K562 (cell line): ENCODE results near the gene DRD1. TPM values are rescaled to one million over a fixed set of nuclear protein-coding genes. Genes with fewer than 3 reads are reported as not detected.
A peak's percentile ranks its signal among the peaks of the same experiment; 100 is the strongest.

Experiments
- ATAC-seq: fragments of 200-7000 bp; cut with Tn5 transposase; 3 replicates; pipeline ENCODE4 v1.9.1; 2020; ENCODE audit warnings: moderate library complexity
- BruUV-seq: library from RNA; stranded (reverse); fragments of 400-500 nt; replicated peaks from 2 replicates; lab custom pipeline; 2021; lab: Mats Ljungman, UMichigan
- CTCF ChIA-PET: fragments of 300-600 bp; formaldehyde crosslinking; extraction: SDS; loops from one replicate; lab custom pipeline; 2021; ENCODE audit warnings: low intra/inter-chr PET ratio; lab: Yijun Ruan, JAX
- POLR2A ChIA-PET: fragments of 300-600, 350-650 bp; sonication (Branson Sonifier 250); formaldehyde crosslinking; extraction: SDS; loops from one replicate; lab custom pipeline; 2021; ENCODE audit warnings: antibody characterized with exemption, inconsistent platforms; lab: Yijun Ruan, JAX
- DNase-seq, 4 experiments: peaks; one replicate each; pipeline versions ENCODE4 v3.0.0 to v3.0.0-alpha.2; 2011 to 2018; ENCODE audit warnings: low spot score in 3 of 4, mixed read lengths in 3 of 4; ENCODE audit errors: extremely low read depth in 1 of 4
- FAIRE-seq: peaks from 2 replicates; lab custom pipeline; 2011; peaks lifted over from hg19 to GRCh38; lab: Jason Lieb, UNC
- H2AFZ ChIP-seq: 2 replicates; pipeline ENCODE4 v1.6.0; 2011; ENCODE audit warnings: low read depth, low read length, control low read depth, inconsistent platforms
- H3K27ac ChIP-seq: fragments of 200-600 bp; 3 replicates; pipeline ENCODE4 v1.8.0; 2011; ENCODE audit warnings: low read depth, mild to moderate bottlenecking, control low read depth, inconsistent platforms, low read length, moderate library complexity, mixed read lengths; ENCODE audit errors: extremely low read depth
- H3K27me3 ChIP-seq, 2 experiments: fragments of 300-600 bp in 1 of 2; 2 replicates in 1 of 2; 3 replicates in 1 of 2; pipeline versions ENCODE4 v1.6.0 to v1.8.0; 2011; ENCODE audit warnings: inconsistent platforms in 2 of 2, low read length in 2 of 2, mild to moderate bottlenecking in 1 of 2, mixed read lengths in 1 of 2, moderate library complexity in 1 of 2; ENCODE audit not compliant: control insufficient read depth in 2 of 2, insufficient read depth in 2 of 2
- H3K36me3 ChIP-seq: fragments of 300-600 bp; 3 replicates; pipeline ENCODE4 v1.8.0; 2011; ENCODE audit warnings: mild to moderate bottlenecking, low read length, inconsistent platforms; ENCODE audit not compliant: control insufficient read depth, insufficient read depth
- H3K4me1 ChIP-seq, 2 experiments: fragments of 200-600 bp in 1 of 2; replicated peaks in 1 of 2; 2 replicates in 1 of 2; 3 replicates in 1 of 2; pipeline versions ENCODE4 v1.5.1 to v1.8.0; 2011; ENCODE audit warnings: inconsistent platforms in 2 of 2, low read length in 2 of 2, mild to moderate bottlenecking in 1 of 2, mixed read lengths in 1 of 2, moderate library complexity in 1 of 2; ENCODE audit not compliant: control insufficient read depth in 2 of 2, insufficient read depth in 2 of 2
- H3K4me2 ChIP-seq: 2 replicates; pipeline ENCODE4 v1.6.1; 2011; ENCODE audit warnings: low read length, control low read depth, inconsistent platforms, mixed read lengths; ENCODE audit not compliant: insufficient read depth
- H3K4me3 ChIP-seq: fragments of 200-600 bp; sonication (generic), shearing (Covaris generic); 2 replicates; pipeline ENCODE4 v1.5.1; 2016; ENCODE audit warnings: control low read depth, inconsistent platforms
- H3K79me2 ChIP-seq: fragments of 200-600 bp; 3 replicates; pipeline ENCODE4 v1.8.0; 2011; ENCODE audit warnings: low read length, inconsistent platforms; ENCODE audit not compliant: control insufficient read depth, insufficient read depth
- H3K9ac ChIP-seq, 2 experiments: 2 replicates each; pipeline versions ENCODE4 v1.6.0 to v1.6.1; 2011; ENCODE audit warnings: low read depth in 2 of 2, low read length in 2 of 2, control low read depth in 1 of 2, inconsistent platforms in 1 of 2, mild to moderate bottlenecking in 1 of 2, mixed read lengths in 1 of 2; ENCODE audit not compliant: insufficient read depth in 1 of 2
- H3K9me1 ChIP-seq: one replicate; pipeline ENCODE4 v1.6.0; 2011; ENCODE audit warnings: inconsistent platforms, mild to moderate bottlenecking, low read length, moderate library complexity; ENCODE audit not compliant: control insufficient read depth, insufficient read depth
- H3K9me3 ChIP-seq: replicated peaks from 2 replicates; pipeline ENCODE4 v1.5.1; 2011; ENCODE audit warnings: low read depth, low read length, inconsistent platforms; ENCODE audit not compliant: control insufficient read depth, insufficient read depth
- H4K20me1 ChIP-seq: replicated peaks from 2 replicates; pipeline ENCODE4 v1.6.1; 2011; ENCODE audit warnings: low read length, inconsistent platforms, mixed read lengths; ENCODE audit not compliant: control insufficient read depth, insufficient read depth
- MCM7 ChIP-seq, 2 experiments: fragments of 450-650 bp; IDR thresholded peaks; 2 replicates each; pipeline ENCODE4 v1.6.1; 2016 to 2018
- NBN ChIP-seq: fragments of 450-650 bp; IDR thresholded peaks from 2 replicates; pipeline ENCODE4 v1.6.1; 2016; ENCODE audit warnings: low read depth, mild to moderate bottlenecking
- SIN3B ChIP-seq: fragments of 450-650 bp; IDR thresholded peaks from 2 replicates; pipeline ENCODE4 v1.6.1; 2017; ENCODE audit warnings: low read depth, mild to moderate bottlenecking, moderate library complexity
- ZNF277 ChIP-seq: fragments of 250-450 bp; sonication (Bioruptor Pico); IDR thresholded peaks from 2 replicates; pipeline ENCODE4 v1.8.0; 2022; ENCODE audit warnings: inconsistent platforms, mild to moderate bottlenecking, moderate library complexity, borderline replicate concordance
- WGBS: fragments of 100-300 bp; shearing (Covaris generic); methylation state at CpG from one replicate; pipeline ENCODE4 v1.1.6; 2016; ENCODE audit warnings: low coverage, mixed read lengths; ENCODE audit not compliant: insufficient coverage; ENCODE audit errors: missing lambda C conversion rate; 5-methylcytosine and 5-hydroxymethylcytosine counted together
- in situ Hi-C: fragments of 300-500 bp; cut with MboI; formaldehyde crosslinking; loops from 4 replicates; pipeline ENCODE4 v1.15.0; 2018; ENCODE audit warnings: inconsistent platforms, mixed read lengths
- intact Hi-C: fragments of 100-400 bp; cut with micrococcal nuclease; formaldehyde crosslinking; loops from 2 replicates; pipeline ENCODE4 v1.14.2; 2022
- polyA plus RNA-seq, 8 experiments: library from polyadenylated mRNA; depleted of rRNA in 4 of 8; stranded (reverse) in 5 of 8; unstranded in 3 of 8; fragments of >200 nt; fragmentation: Nextera tagmentation in 2 of 8; fragmentation: Illumina TruSeq in 1 of 8; extraction: Ambion mirVana in 2 of 8; extraction: Trizol in 1 of 8; gene quantifications; 2 replicates each; pipeline versions ENCODE4 v1.2.1 to v1.2.3, GENCODE V29; 2011 to 2014; ENCODE audit warnings: inconsistent platforms in 1 of 8, missing spikeins in 1 of 8
- total RNA-seq, 7 experiments: library from RNA; depleted of rRNA in 6 of 7; stranded (reverse); fragments of >200 nt in 6 of 7; fragmentation: Illumina TruSeq in 2 of 7; extraction: Trizol in 2 of 7; gene quantifications; 2 replicates each; pipeline versions ENCODE4 v1.2.1 to v1.2.3, GENCODE V29; 2011 to 2021; ENCODE audit warnings: low replicate concordance in 1 of 7

DRD1 gene
- total and polyA plus RNA-seq, 9 of the 15 experiments (the other 6 are each of a cell fraction or from before 2014, with no cell fraction given), result not detected

GRCh38 chr5:175493726-175494125, 49.7 kb upstream of the DRD1 start:
- peaks cover 0 to 4% of the 10 kb centered on the region in 2 experiments; a peak in 2 of 5 replicates for H3K4me1 ChIP-seq
- POLR2A ChIA-PET, result interaction anchor here (0.7 to 1.1 kb wide), 5 partner anchors 9 to 883 kb away, joined by 3 to 5 read pairs (median 4); no protein-coding TSS in a partner anchor
- peaks cover 89% of the 10 kb centered on the region for H3K36me3 ChIP-seq
- 97% methylated on average over 8 of the region's 8 CpGs for WGBS
- no peaks in the 10 kb centered on the region for H3K9me3 ChIP-seq
- CTCF ChIA-PET, result no interaction called here
- intact Hi-C loops (no loop called here), in situ Hi-C loops (no loop called here)
- no peaks in the 10 kb centered on the region for H3K9me1 ChIP-seq
- no peak overlapping the region for H3K4me3 ChIP-seq
- ATAC-seq, result no peak
- H3K4me2 ChIP-seq, result no peak overlapping the region
- no peak overlapping the region for H3K27ac ChIP-seq
- no peak overlapping the region for H2AFZ ChIP-seq
- H4K20me1 ChIP-seq, result peaks cover 19% of the 10 kb centered on the region
- DNase-seq, result no peak
- FAIRE-seq, result no peak
- H3K27me3 ChIP-seq, result no peaks in the 10 kb centered on the region
- no peak overlapping the region for H3K9ac ChIP-seq
- BruUV-seq, result no TSS peak
- H3K79me2 ChIP-seq, result peaks cover 64% of the 10 kb centered on the region
- TF ChIP-seq NBN (no peak), MCM7 (IDR thresholded peaks at IDR 0.05) (no peak)

GRCh38 chr5:175493260-175493659, 49.3 kb upstream of the DRD1 start:
- intact Hi-C loops (no loop called here), in situ Hi-C loops (no loop called here)
- no peak overlapping the region for H2AFZ ChIP-seq
- no peak overlapping the region for H3K4me2 ChIP-seq
- ChIA-PET CTCF (no interaction called here), POLR2A (interaction anchor here (0.7 to 1.1 kb wide), 4 partner anchors 9 to 405 kb away, joined by 3 to 5 read pairs (median 4); no protein-coding TSS in a partner anchor)
- no peak overlapping the region for H3K4me3 ChIP-seq
- H3K79me2 ChIP-seq, result peaks cover 68% of the 10 kb centered on the region
- no peak overlapping the region for H3K9ac ChIP-seq
- WGBS, result 95% methylated on average over 7 of the region's 7 CpGs
- peaks cover 19% of the 10 kb centered on the region for H4K20me1 ChIP-seq
- no peak for FAIRE-seq
- no peak for ATAC-seq
- H3K27ac ChIP-seq, result no peak overlapping the region
- H3K9me3 ChIP-seq, result no peaks in the 10 kb centered on the region
- TF ChIP-seq ZNF277 (CRISPR knock-in tag) (peak; percentile 13; the same call in 1 of the 2 replicates), SIN3B (no peak)
- H3K36me3 ChIP-seq, result peaks cover 89% of the 10 kb centered on the region
- BruUV-seq, result no TSS peak
- H3K9me1 ChIP-seq, result no peaks in the 10 kb centered on the region
- no peak for DNase-seq
- no peaks in the 10 kb centered on the region for H3K27me3 ChIP-seq
- peaks cover 0 to 4% of the 10 kb centered on the region in 2 experiments; a peak in 2 of 5 replicates for H3K4me1 ChIP-seq
